Measurements from ENCODE around the gene ITGB1.

ITGB1 gene

DNA sequence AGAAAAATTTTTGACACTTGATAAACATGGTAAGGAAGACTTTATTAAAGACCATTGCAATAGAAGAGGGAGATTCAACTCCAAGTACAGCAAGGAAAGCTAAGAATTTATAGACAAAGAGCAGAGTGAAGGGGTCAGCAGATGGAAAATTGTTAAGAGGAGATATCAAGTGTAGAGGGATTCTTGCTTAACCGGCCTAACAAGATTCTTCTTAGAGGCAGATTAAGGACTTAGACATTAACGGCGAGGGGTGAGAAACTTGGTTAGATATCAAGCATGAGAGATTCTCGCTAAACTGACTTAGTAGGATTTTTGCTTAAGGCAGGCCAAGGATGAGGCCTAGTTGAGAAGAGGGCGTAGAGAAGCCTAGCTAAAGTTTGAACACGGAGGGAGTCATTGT lies 76.0 kb downstream of the ITGB1 start:
- no peaks in the 10 kb centered on the region for H3K4me1 ChIP-seq (ENCODE audit: control insufficient read depth, insufficient read depth, low read length)
- no peak overlapping the region for H3K27ac ChIP-seq (ENCODE audit: low read depth, low read length)
- no peaks in the 10 kb centered on the region for H3K27me3 ChIP-seq (ENCODE audit: control insufficient read depth, insufficient read depth, low read length)
- no peaks in the 10 kb centered on the region for H3K36me3 ChIP-seq (ENCODE audit: control insufficient read depth, insufficient read depth, low read length)
- no peak overlapping the region for H3K4me3 ChIP-seq (ENCODE audit: low read depth, low read length)
- no peak overlapping the region for H3K9ac ChIP-seq (ENCODE audit: low read length)
- no peaks in the 10 kb centered on the region for H3K9me3 ChIP-seq (ENCODE audit: control insufficient read depth, insufficient read depth, low read depth, low read length)

DNA sequence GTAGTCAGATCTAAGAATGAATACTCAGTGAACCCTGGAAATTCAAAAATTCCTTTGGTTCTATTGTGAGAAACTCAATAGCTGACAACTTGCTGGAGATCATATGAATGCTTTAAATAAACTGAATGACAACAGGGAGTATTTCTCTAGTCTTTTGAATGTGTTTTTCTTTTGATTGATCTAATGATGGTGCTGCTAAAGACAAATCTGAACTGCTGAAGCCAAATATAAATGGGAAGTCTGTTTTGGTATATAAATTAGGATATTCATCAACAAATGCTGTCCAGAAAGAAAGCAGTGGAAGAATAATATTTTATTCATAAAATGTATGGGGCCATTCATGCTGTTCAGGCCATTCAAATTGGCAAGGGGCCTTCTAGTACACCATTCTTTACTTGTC lies 79.4 kb downstream of the ITGB1 start:
- H3K36me3 ChIP-seq (ENCODE audit: control insufficient read depth, insufficient read depth, low read length): no peaks in the 10 kb centered on the region
- no peaks in the 10 kb centered on the region for H3K9me3 ChIP-seq (ENCODE audit: control insufficient read depth, insufficient read depth, low read depth, low read length)
- H3K9ac ChIP-seq (ENCODE audit: low read length): no peak overlapping the region
- H3K27me3 ChIP-seq (ENCODE audit: control insufficient read depth, insufficient read depth, low read length): peaks cover 3% of the 10 kb centered on the region; the same call in 1 of the 2 replicates
- H3K4me3 ChIP-seq (ENCODE audit: low read depth, low read length): no peak overlapping the region
- H3K4me1 ChIP-seq (ENCODE audit: control insufficient read depth, insufficient read depth, low read length): no peaks in the 10 kb centered on the region
- H3K27ac ChIP-seq (ENCODE audit: low read depth, low read length): no peak overlapping the region

DNA sequence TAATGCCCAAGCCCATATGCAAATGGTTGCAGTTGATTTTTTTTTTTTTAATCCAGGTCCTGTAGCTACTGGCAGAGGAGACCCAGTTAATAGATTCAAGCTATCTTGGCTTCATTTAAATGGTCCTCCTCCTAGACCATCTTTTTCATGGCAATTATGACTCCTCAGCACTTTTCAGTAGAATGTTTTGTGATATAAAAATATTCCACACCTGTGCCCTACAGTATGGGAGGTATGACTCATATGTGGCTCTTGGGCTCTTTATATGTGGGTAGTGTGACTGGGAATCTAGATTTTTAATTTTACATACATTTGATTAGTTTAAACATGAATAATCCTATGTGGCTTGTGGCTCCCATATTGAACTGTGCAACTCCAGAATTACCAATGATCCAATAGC lies 80.1 kb downstream of the ITGB1 start:
- Histone ChIP-seq H3K27me3 (ENCODE audit: control insufficient read depth, insufficient read depth, low read length) (peaks cover 3% of the 10 kb centered on the region; the same call in 1 of the 2 replicates), H3K9me3 (ENCODE audit: control insufficient read depth, insufficient read depth, low read depth, low read length) (no peaks in the 10 kb centered on the region), H3K27ac (ENCODE audit: low read depth, low read length) (no peak overlapping the region), H3K4me3 (ENCODE audit: low read depth, low read length) (no peak overlapping the region), H3K4me1 (ENCODE audit: control insufficient read depth, insufficient read depth, low read length) (no peaks in the 10 kb centered on the region), H3K9ac (ENCODE audit: low read length) (no peak overlapping the region), H3K36me3 (ENCODE audit: control insufficient read depth, insufficient read depth, low read length) (no peaks in the 10 kb centered on the region)

DNA sequence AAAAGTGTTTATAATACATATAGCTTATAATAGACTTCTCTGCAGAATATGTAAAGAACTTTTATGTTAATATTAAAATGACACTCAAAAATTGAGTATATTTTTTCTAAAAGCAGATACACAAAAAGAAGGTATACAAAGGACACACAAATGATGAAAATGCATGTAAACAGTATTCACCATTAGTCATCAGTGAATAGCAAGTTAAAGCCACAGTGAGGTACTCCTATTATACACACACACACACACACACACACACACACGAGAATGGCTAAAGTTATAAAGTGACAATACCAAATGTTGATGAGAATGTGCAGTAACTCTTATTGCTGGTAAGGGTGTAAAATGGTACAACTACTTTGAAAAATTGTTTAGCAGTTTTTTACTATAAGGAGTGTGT lies 92.9 kb downstream of the ITGB1 start:
- Histone ChIP-seq H3K4me3 (ENCODE audit: low read depth, low read length) (no peak overlapping the region), H3K27ac (ENCODE audit: low read depth, low read length) (no peak overlapping the region), H3K36me3 (ENCODE audit: control insufficient read depth, insufficient read depth, low read length) (no peaks in the 10 kb centered on the region), H3K9me3 (ENCODE audit: control insufficient read depth, insufficient read depth, low read depth, low read length) (no peaks in the 10 kb centered on the region), H3K4me1 (ENCODE audit: control insufficient read depth, insufficient read depth, low read length) (no peaks in the 10 kb centered on the region), H3K9ac (ENCODE audit: low read length) (no peak overlapping the region), H3K27me3 (ENCODE audit: control insufficient read depth, insufficient read depth, low read length) (no peaks in the 10 kb centered on the region)

DNA sequence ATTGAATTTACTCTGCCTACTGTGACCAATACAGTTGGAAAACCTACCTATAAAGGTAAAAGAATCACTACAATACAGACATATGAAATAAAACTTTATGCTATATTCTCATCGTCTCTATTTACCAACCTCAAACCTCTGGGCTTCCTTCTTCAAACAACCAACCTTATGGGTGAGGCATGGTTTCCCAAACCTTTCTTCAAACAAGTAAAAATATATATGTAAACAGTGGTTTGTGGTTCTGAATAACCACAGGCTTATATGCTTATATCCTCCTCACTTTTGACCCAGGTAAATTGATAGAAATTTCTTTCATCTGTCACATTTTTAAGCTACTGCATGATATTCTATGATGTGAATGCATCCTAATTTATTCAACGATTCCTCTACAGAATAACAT lies 103.6 kb downstream of the ITGB1 start:
- Histone ChIP-seq H3K4me3 (ENCODE audit: low read depth, low read length) (no peak overlapping the region), H3K4me1 (ENCODE audit: control insufficient read depth, insufficient read depth, low read length) (no peaks in the 10 kb centered on the region), H3K9ac (ENCODE audit: low read length) (no peak overlapping the region), H3K27ac (ENCODE audit: low read depth, low read length) (no peak overlapping the region), H3K9me3 (ENCODE audit: control insufficient read depth, insufficient read depth, low read depth, low read length) (no peaks in the 10 kb centered on the region), H3K27me3 (ENCODE audit: control insufficient read depth, insufficient read depth, low read length) (no peaks in the 10 kb centered on the region), H3K36me3 (ENCODE audit: control insufficient read depth, insufficient read depth, low read length) (no peaks in the 10 kb centered on the region)

DNA sequence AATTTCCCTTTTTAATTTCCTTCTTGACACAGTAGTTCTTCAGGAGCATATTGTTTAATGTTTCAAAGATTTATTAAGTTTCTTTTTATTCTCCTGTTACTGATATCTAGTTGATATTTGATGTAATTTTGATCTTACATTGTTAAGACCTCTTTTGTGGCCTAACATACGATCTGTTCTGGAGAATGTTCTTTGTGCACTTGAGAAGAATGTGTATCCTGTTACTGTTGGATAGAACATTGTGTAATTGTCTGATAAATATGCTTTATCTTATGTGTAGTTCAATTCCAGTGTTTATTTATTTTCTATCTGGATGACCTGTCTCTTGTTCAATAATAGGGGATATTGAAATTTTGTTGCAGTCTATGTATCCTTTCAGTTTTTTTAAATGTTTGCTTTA lies 106.7 kb downstream of the ITGB1 start:
- H3K9me3 ChIP-seq (ENCODE audit: control insufficient read depth, insufficient read depth, low read depth, low read length): no peaks in the 10 kb centered on the region
- H3K9ac ChIP-seq (ENCODE audit: low read length): no peak overlapping the region
- no peaks in the 10 kb centered on the region for H3K27me3 ChIP-seq (ENCODE audit: control insufficient read depth, insufficient read depth, low read length)
- H3K4me3 ChIP-seq (ENCODE audit: low read depth, low read length): no peak overlapping the region
- H3K4me1 ChIP-seq (ENCODE audit: control insufficient read depth, insufficient read depth, low read length): no peaks in the 10 kb centered on the region
- H3K36me3 ChIP-seq (ENCODE audit: control insufficient read depth, insufficient read depth, low read length): no peaks in the 10 kb centered on the region
- no peak overlapping the region for H3K27ac ChIP-seq (ENCODE audit: low read depth, low read length)

All from HUES6 (cell line).